Spleen (tissue), 11 donors: ENCODE measurements around the gene PPM1H. TPM values are rescaled to one million over a fixed set of nuclear protein-coding genes. Genes with fewer than 3 reads are reported as not detected.

Experiments used
- DNase-seq: peaks from one replicate; pipeline ENCODE4 v3.0.0-alpha.2; 2020
- H3K27ac ChIP-seq, 8 donors: fragments of 200-600 bp; sonication (generic) in 7 of 8; 1 replicate in 4 of 8; 2 replicates in 4 of 8; pipeline versions ENCODE4 v1.5.0 to v1.8.0; 2016 to 2021; ENCODE audit warnings: inconsistent platforms in 4 of 8, mild to moderate bottlenecking in 4 of 8, moderate library complexity in 1 of 8
- H3K27me3 ChIP-seq, 7 donors: fragments of 200-600 bp; sonication (generic) in 6 of 7; replicated peaks in 1 of 7; 1 replicate in 4 of 7; 2 replicates in 3 of 7; pipeline versions ENCODE4 v1.5.0 to v1.8.0; 2016 to 2021; ENCODE audit warnings: inconsistent platforms in 3 of 7, mild to moderate bottlenecking in 1 of 7
- H3K36me3 ChIP-seq, 6 donors: fragments of 200-600 bp; sonication (generic) in 5 of 6; 1 replicate in 4 of 6; 2 replicates in 2 of 6; pipeline versions ENCODE4 v1.5.0 to v1.8.0; 2016 to 2021; ENCODE audit warnings: inconsistent platforms in 2 of 6
- H3K4me1 ChIP-seq, 6 donors: fragments of 200-600 bp; sonication (generic) in 5 of 6; 1 replicate in 3 of 6; 2 replicates in 3 of 6; pipeline versions ENCODE4 v1.5.0 to v1.8.0; 2016 to 2021; ENCODE audit warnings: inconsistent platforms in 3 of 6
- H3K4me3 ChIP-seq, 8 donors: fragments of 200-600 bp; sonication (generic) in 7 of 8; 1 replicate in 4 of 8; 2 replicates in 4 of 8; pipeline versions ENCODE4 v1.5.0 to v1.8.0; 2016 to 2021; ENCODE audit warnings: inconsistent platforms in 4 of 8, mild to moderate bottlenecking in 4 of 8, moderate library complexity in 2 of 8
- H3K9me3 ChIP-seq, 8 donors: fragments of 200-600 bp; sonication (generic) in 7 of 8; 1 replicate in 4 of 8; 2 replicates in 4 of 8; pipeline versions ENCODE4 v1.5.0 to v1.8.0; 2016 to 2021; ENCODE audit warnings: inconsistent platforms in 4 of 8
- POLR2A ChIP-seq, 3 donors: fragments of 450-650 bp; IDR thresholded peaks; one replicate each; pipeline ENCODE4 v1.5.1; 2017; ENCODE audit warnings: antibody characterized with exemption in 3 of 3, mild to moderate bottlenecking in 1 of 3
- POLR2AphosphoS5 ChIP-seq, 3 donors: sonication (generic); formaldehyde crosslinking; IDR thresholded peaks; one replicate each; pipeline ENCODE4 v1.5.1; 2017; ENCODE audit warnings: antibody characterized with exemption in 3 of 3
- whole genome bisulfite sequencing, 5 donors: extraction: QIAGEN DNeasy Blood & Tissue Kit in 3 of 5; methylation state at CpG; one replicate each; pipeline versions ENCODE4 v1.1.5 to v1.1.7; 2013 to 2018; 5-methylcytosine and 5-hydroxymethylcytosine counted together
- intact Hi-C: fragments of 100-400 bp; cut with DNase I; formaldehyde crosslinking; loops from one replicate; pipeline ENCODE4 v1.15.0; 2023; ENCODE audit warnings: low total_unique reads
- polyA plus RNA-seq, 3 donors: library from polyadenylated mRNA; stranded (reverse); fragments of 200-250 nt; gene quantifications; one replicate each; pipeline ENCODE4 v1.2.1, GENCODE V29; 2013
- total RNA-seq, 7 donors: library from RNA; depleted of rRNA in 3 of 7; stranded (reverse); fragments of >200 nt in 3 of 7; fragmentation: NEBNext Ultra II Directional in 4 of 7; extraction: Animal tissue kit (Norgen Biotek cat#: 25700) in 4 of 7; gene quantifications; one replicate each; pipeline versions ENCODE4 v1.1.0 to v1.2.1, GENCODE V29; 2016 to 2021
- TF ChIP-seq, protein P1 (sequence below), 11 experiments: fragments of 200-600 bp in 7 of 11; fragments of 450-650 bp in 4 of 11; sonication (generic) in 4 of 11; IDR thresholded peaks in 8 of 11; conservative IDR thresholded peaks in 3 of 11; 1 replicate in 7 of 11; 2 replicates in 4 of 11; pipeline versions ENCODE4 v1.4.0 to v1.8.0; 2016 to 2021; ENCODE audit warnings: antibody characterized with exemption in 11 of 11, inconsistent platforms in 4 of 11, mild to moderate bottlenecking in 1 of 11
- donor health status: healthy with polysubstance abuse.
- donor health status: DM: no; HTN: no; CAD: no; lungs with moderate emphysema.
- donor health status: DM: no; HTN: no; CAD: no.
- donor health status: Bipolar disorder and iron deficiency.
- donor health status: healthy.
- donor health status: DM: no; HTN: no; CAD: no.
- donor health status: DM: yes; HTN: yes; CAD: no.

Gene PPM1H
- total and polyA plus RNA-seq, 10 donors: 0.17 to 3.9 (median 1.9) TPM

DNA sequence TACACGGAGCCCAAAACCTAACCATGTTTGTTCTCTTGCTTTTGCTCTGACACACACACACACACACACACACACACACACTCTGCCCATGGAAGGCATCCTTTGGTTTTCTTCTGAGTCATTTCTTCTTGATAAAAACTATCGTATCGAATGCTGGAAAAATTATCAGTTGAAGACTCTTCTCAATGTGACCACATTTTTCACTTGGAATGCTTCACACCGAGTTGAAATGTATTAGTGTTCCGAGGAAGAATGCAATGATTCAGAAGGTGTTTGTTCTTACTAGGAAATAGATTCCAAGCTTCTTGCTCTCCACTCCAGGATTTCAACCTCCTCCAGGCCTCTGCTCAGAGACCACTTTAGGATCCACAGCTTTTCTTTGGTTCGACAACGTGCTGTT, 242.1 kb downstream of the PPM1H start:
- WGBS, 5 donors: 86 to 93% (median 90%) methylated on average over 7 of the region's 7 CpGs
- Histone ChIP-seq H3K27me3 (no peaks in the 10 kb centered on the region), H3K9me3 (no peaks in the 10 kb centered on the region), H3K4me1 (peaks cover 0 to 7% (median 0%) of the 10 kb centered on the region in 6 donors), H3K27ac (no peak overlapping the region), H3K36me3 (no peaks in the 10 kb centered on the region), H3K4me3 (no peak overlapping the region)
- intact Hi-C loops: no loop called here
- DNase-seq: no peak
- TF ChIP-seq POLR2AphosphoS5 (IDR thresholded peaks at IDR 0.05) (no peak), POLR2A (IDR thresholded peaks at IDR 0.05) (no peak)
- TF ChIP-seq, protein P1, sequence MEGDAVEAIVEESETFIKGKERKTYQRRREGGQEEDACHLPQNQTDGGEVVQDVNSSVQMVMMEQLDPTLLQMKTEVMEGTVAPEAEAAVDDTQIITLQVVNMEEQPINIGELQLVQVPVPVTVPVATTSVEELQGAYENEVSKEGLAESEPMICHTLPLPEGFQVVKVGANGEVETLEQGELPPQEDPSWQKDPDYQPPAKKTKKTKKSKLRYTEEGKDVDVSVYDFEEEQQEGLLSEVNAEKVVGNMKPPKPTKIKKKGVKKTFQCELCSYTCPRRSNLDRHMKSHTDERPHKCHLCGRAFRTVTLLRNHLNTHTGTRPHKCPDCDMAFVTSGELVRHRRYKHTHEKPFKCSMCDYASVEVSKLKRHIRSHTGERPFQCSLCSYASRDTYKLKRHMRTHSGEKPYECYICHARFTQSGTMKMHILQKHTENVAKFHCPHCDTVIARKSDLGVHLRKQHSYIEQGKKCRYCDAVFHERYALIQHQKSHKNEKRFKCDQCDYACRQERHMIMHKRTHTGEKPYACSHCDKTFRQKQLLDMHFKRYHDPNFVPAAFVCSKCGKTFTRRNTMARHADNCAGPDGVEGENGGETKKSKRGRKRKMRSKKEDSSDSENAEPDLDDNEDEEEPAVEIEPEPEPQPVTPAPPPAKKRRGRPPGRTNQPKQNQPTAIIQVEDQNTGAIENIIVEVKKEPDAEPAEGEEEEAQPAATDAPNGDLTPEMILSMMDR (IDR thresholded peaks at IDR 0.05 in 8 of 11, conservative IDR thresholded peaks at IDR 0.05 in 3 of 11): no peak

DNA sequence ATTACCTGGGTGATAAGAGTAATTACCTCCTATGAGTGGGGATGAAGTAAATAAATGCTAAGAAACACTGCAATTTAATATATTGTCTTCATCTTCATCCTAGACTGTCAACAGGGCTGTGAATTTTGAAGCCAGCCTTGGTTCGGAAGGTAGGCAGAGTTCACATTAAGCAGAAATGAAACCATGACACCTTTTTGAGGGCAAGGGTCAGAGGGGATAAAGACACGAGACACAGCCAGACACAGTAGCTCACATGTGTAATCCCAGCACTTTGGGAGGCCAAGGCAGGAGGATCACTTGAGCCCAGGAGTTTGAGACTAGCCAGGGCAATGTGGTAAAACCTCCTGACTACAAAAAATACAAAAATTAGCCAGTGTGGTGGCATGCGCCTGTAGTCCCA, 243.6 kb downstream of the PPM1H start:
- intact Hi-C loops: no loop called here
- Histone ChIP-seq H3K27me3 (no peaks in the 10 kb centered on the region), H3K36me3 (no peaks in the 10 kb centered on the region), H3K4me1 (peaks cover 0 to 7% (median 0%) of the 10 kb centered on the region in 6 donors), H3K27ac (no peak overlapping the region), H3K9me3 (no peaks in the 10 kb centered on the region), H3K4me3 (no peak overlapping the region)
- 90 to 98% (median 93%) methylated on average over 3 of the region's 3 CpGs for WGBS, 5 donors
- TF ChIP-seq POLR2A (IDR thresholded peaks at IDR 0.05) (no peak), POLR2AphosphoS5 (IDR thresholded peaks at IDR 0.05) (no peak)
- TF ChIP-seq, protein P1 (IDR thresholded peaks at IDR 0.05 in 8 of 11, conservative IDR thresholded peaks at IDR 0.05 in 3 of 11): no peak
- DNase-seq: no peak

DNA sequence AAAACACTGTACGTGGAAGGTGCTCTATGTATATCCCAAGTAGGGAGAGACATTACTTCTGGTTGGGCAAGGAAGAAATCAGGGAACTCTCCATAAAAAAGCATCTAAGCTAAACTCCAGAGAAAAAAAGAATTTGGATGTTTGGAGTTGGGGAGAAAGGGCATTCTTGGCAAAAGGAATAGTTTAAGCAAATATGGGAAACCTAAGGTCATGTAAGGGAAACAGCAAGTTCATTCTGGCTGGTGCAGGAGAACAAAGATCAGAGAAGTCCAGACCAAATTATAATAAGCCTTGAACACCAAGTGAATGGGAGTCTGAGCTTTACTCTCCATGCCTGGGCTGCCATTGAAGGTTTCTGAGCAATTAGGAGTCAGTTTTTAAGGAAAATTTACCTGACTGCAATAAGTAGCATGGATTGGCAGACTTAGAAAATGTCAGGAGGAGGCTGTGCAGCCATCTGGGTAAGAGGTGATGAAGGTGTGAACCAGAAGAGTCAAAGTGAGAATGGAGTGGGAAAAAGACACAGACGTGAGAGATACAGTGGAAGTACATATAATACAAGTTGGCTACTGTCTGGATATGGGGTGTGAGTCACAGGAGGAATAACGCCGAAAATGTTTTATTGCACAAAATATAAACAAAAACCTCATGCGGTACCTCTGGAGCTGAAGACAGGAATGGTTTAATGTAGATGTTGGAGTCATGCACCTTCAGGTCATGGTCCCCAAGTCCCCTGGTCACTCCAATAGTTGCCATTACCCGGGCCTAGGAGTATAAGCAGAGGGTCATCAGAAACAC, 245.7 kb downstream of the PPM1H start:
- Histone ChIP-seq H3K4me3 (no peak overlapping the region), H3K4me1 (no peaks in the 10 kb centered on the region), H3K36me3 (no peaks in the 10 kb centered on the region), H3K27ac (no peak overlapping the region), H3K27me3 (no peaks in the 10 kb centered on the region), H3K9me3 (no peaks in the 10 kb centered on the region)
- 83 to 92% (median 88%) methylated on average over 6 of the region's 6 CpGs for WGBS, 5 donors
- no peak for DNase-seq
- TF ChIP-seq POLR2AphosphoS5 (IDR thresholded peaks at IDR 0.05) (no peak), POLR2A (IDR thresholded peaks at IDR 0.05) (no peak)
- TF ChIP-seq, protein P1 (IDR thresholded peaks at IDR 0.05 in 8 of 11, conservative IDR thresholded peaks at IDR 0.05 in 3 of 11): no peak
- intact Hi-C loops: no loop called here

DNA sequence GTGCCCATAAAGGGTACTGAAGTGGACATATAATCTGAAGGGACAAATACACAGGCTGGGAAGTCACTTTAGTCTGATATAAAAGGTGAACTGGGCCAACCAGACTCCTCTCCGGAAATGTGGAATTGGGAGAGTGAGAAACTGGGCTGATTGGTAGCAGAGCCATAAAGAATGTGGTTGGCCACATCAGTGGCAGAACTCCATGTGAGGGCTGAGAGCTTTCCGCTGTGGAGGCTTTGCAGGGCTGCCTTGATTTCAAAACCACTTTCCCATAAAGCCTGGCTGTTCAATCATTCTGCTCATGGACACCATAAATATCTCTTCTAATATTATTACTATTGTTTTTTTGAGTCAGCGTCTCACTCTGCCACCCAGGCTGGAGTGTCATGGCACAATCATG, 248.0 kb downstream of the PPM1H start:
- TF ChIP-seq POLR2A (IDR thresholded peaks at IDR 0.05): no peak
- TF ChIP-seq, protein P1 (IDR thresholded peaks at IDR 0.05 in 8 of 11, conservative IDR thresholded peaks at IDR 0.05 in 3 of 11): no peak
- TF ChIP-seq POLR2AphosphoS5 (IDR thresholded peaks at IDR 0.05): no peak
- H3K27me3 ChIP-seq: no peaks in the 10 kb centered on the region
- H3K9me3 ChIP-seq: no peaks in the 10 kb centered on the region
- H3K27ac ChIP-seq: no peak overlapping the region
- DNase-seq: no peak
- no peaks in the 10 kb centered on the region for H3K4me1 ChIP-seq
- H3K36me3 ChIP-seq: no peaks in the 10 kb centered on the region
- WGBS, 5 donors: 88 to 96% (median 91%) methylated on average over 3 of the region's 3 CpGs
- no peak overlapping the region for H3K4me3 ChIP-seq
- intact Hi-C loops: no loop called here
